ENCODE data around the gene WDR5B.
"Not testable (repeated sequence)": the region's sequence is repeated elsewhere in the genome, so short reads cannot be mapped to it uniquely, and the experiment has no call there.

Gene WDR5B

GRCh38 chr3:122415762-122416654 is at the start of gene WDR5B:
Gene WDR5B (minus strand): TSS chr3:122416062. CDS start chr3:122415528, 534 bp downstream.
- DNase-seq, result peak; percentile 100

- no peak for DNase-seq
These were observed 48.8 kb upstream of the WDR5B start for GRCh38 chr3:122464659-122465058.

- no peak for DNase-seq
These were observed 46.5 kb upstream of the WDR5B start for GRCh38 chr3:122462406-122462805.

- DNase-seq, result no peak
These were observed 45.9 kb upstream of the WDR5B start for GRCh38 chr3:122461806-122462205.

GRCh38 chr3:122458992-122459391 is 43.1 kb upstream of the WDR5B start:
- no peak for DNase-seq

GRCh38 chr3:122457706-122458105 is 41.8 kb upstream of the WDR5B start:
- DNase-seq, result no peak

- no peak for DNase-seq
These were observed 40.2 kb upstream of the WDR5B start for GRCh38 chr3:122456074-122456473.

- DNase-seq, result no peak
These were observed 35.5 kb upstream of the WDR5B start for GRCh38 chr3:122451371-122451770.

GRCh38 chr3:122448218-122448617 is 32.4 kb upstream of the WDR5B start:
- not testable (repeated sequence) for DNase-seq

GRCh38 chr3:122444491-122444887 is 28.6 kb upstream of the WDR5B start:
- DNase-seq, result not testable (repeated sequence)

- DNase-seq, result not testable (repeated sequence)
These were observed 28.1 kb upstream of the WDR5B start for GRCh38 chr3:122443762-122444490.

GRCh38 chr3:122443090-122443489 is 27.2 kb upstream of the WDR5B start:
- DNase-seq, result no peak

GRCh38 chr3:122435950-122436349 is 20.1 kb upstream of the WDR5B start:
- DNase-seq, result no peak

GRCh38 chr3:122430371-122430770 is 14.5 kb upstream of the WDR5B start:
- no peak for DNase-seq

GRCh38 chr3:122427857-122428471 is 12.1 kb upstream of the WDR5B start:
- no peak for DNase-seq

GRCh38 chr3:122421836-122422235 is 6.0 kb upstream of the WDR5B start:
- no peak for DNase-seq

- no peak for DNase-seq
These were observed 5.2 kb upstream of the WDR5B start for GRCh38 chr3:122421101-122421500.

GRCh38 chr3:122416966-122417365 is 1.1 kb upstream of the WDR5B start:
- DNase-seq, result no peak

- no peak for DNase-seq
These were observed 638 bp downstream of the WDR5B start for GRCh38 chr3:122415104-122415744.

GRCh38 chr3:122414391-122414790 is 1.5 kb downstream of the WDR5B start:
- no peak for DNase-seq

GRCh38 chr3:122410639-122411038 is 5.2 kb downstream of the WDR5B start:
- DNase-seq, result no peak

- DNase-seq, result no peak
These were observed 5.8 kb downstream of the WDR5B start for GRCh38 chr3:122410111-122410510.

- no peak for DNase-seq
These were observed 6.4 kb downstream of the WDR5B start for GRCh38 chr3:122409446-122409845.

Data from activated CD8-positive, alpha-beta memory T cell treated with anti-CD3 and anti-CD28 coated beads for 24 hours (primary cell).